ENCODE measurements around the gene ZNF235.
"Not testable (repeated sequence)": the region's sequence is repeated elsewhere in the genome, so short reads cannot be mapped to it uniquely, and the experiment has no call there.

Gene ZNF235

DNA sequence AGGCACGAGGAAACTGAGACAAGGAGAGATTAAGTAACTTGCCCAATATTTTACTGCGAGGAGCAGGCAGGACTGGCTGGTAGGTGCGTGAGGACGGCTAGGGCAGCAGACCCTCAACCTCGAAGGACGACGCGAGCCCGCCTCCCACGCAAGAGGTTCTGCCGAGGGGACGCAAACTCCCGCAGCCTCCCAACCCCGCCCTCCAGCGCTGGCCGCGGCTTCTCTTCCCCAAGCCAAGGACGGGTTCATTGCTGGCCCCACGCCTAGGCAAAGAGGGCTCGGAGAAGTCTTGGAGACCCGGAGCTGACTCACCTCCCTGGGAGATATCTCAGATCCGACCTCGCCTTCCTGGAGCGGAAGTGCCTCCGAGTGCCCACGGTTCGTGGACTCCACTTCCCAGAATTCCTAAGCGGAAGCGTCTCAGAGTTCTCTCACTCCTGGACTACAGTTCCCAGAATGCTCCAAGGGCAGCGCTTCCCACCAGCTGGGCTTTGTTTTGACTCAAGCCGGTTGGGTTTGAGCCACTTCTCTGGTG lies at the start of gene ZNF235:
ZNF235 (minus strand) TSS at position 367 of the 535 bp plus-strand sequence. CDS start 1,621 bp downstream, outside the sequence.
- peak; percentile 80 for DNase-seq (ENCODE audit: extremely low read depth, insufficient read length)
- H3K4me3 ChIP-seq (replicated peaks; ENCODE audit: low read depth, low read length), result peak within 1 kb of the TSS; percentile 97
- peaks cover 2% of the 10 kb centered on the region for H3K36me3 ChIP-seq (ENCODE audit: control insufficient read depth, insufficient read depth, low read length)
- no peaks in the 10 kb centered on the region for H3K27me3 ChIP-seq (replicated peaks; ENCODE audit: control insufficient read depth, insufficient read depth, low read length)
- TF ChIP-seq, protein P1, sequence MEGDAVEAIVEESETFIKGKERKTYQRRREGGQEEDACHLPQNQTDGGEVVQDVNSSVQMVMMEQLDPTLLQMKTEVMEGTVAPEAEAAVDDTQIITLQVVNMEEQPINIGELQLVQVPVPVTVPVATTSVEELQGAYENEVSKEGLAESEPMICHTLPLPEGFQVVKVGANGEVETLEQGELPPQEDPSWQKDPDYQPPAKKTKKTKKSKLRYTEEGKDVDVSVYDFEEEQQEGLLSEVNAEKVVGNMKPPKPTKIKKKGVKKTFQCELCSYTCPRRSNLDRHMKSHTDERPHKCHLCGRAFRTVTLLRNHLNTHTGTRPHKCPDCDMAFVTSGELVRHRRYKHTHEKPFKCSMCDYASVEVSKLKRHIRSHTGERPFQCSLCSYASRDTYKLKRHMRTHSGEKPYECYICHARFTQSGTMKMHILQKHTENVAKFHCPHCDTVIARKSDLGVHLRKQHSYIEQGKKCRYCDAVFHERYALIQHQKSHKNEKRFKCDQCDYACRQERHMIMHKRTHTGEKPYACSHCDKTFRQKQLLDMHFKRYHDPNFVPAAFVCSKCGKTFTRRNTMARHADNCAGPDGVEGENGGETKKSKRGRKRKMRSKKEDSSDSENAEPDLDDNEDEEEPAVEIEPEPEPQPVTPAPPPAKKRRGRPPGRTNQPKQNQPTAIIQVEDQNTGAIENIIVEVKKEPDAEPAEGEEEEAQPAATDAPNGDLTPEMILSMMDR (IDR thresholded peaks at IDR 0.05; ENCODE audit: insufficient read depth, low read length, poor library complexity, severe bottlenecking), result no peak

GRCh38 chr19:44346556-44346955 lies 41.7 kb upstream of the ZNF235 start:
- no peak overlapping the region for H3K4me3 ChIP-seq (replicated peaks; ENCODE audit: low read depth, low read length)
- TF ChIP-seq, protein P1 (IDR thresholded peaks at IDR 0.05; ENCODE audit: insufficient read depth, low read length, poor library complexity, severe bottlenecking), result no peak
- no peaks in the 10 kb centered on the region for H3K36me3 ChIP-seq (ENCODE audit: control insufficient read depth, insufficient read depth, low read length)
- H3K27me3 ChIP-seq (replicated peaks; ENCODE audit: control insufficient read depth, insufficient read depth, low read length), result no peaks in the 10 kb centered on the region
- DNase-seq (ENCODE audit: extremely low read depth, insufficient read length), result no peak

GRCh38 chr19:44345959-44346358 lies 41.1 kb upstream of the ZNF235 start:
- TF ChIP-seq, protein P1 (IDR thresholded peaks at IDR 0.05; ENCODE audit: insufficient read depth, low read length, poor library complexity, severe bottlenecking), result no peak
- DNase-seq (ENCODE audit: extremely low read depth, insufficient read length), result no peak
- Histone ChIP-seq H3K4me3 (replicated peaks; ENCODE audit: low read depth, low read length) (no peak overlapping the region), H3K27me3 (replicated peaks; ENCODE audit: control insufficient read depth, insufficient read depth, low read length) (no peaks in the 10 kb centered on the region), H3K36me3 (ENCODE audit: control insufficient read depth, insufficient read depth, low read length) (no peaks in the 10 kb centered on the region)

DNA sequence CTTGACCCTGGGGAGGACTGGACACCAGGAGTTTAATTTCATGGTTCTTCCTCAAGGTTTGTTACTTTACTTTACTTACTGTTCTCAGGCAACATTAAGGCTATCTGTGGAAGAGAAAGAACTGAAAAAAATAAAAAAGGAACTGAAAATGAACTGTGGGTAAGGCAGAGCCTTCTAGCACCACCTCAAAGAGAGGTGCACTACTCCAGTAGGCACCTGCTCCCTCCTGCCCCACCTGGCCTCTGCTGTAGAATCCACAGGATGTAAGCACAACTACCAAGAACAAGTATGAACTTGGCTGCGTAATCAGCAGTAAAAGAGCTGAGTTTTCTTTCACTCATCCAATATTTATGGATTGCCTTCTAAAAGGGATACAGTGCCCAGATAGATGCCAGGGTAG lies 39.4 kb upstream of the ZNF235 start:
- DNase-seq (ENCODE audit: extremely low read depth, insufficient read length), result no peak
- TF ChIP-seq, protein P1 (IDR thresholded peaks at IDR 0.05; ENCODE audit: insufficient read depth, low read length, poor library complexity, severe bottlenecking), result no peak
- H3K4me3 ChIP-seq (replicated peaks; ENCODE audit: low read depth, low read length), result no peak overlapping the region
- no peaks in the 10 kb centered on the region for H3K36me3 ChIP-seq (ENCODE audit: control insufficient read depth, insufficient read depth, low read length)
- H3K27me3 ChIP-seq (replicated peaks; ENCODE audit: control insufficient read depth, insufficient read depth, low read length), result no peaks in the 10 kb centered on the region

DNA sequence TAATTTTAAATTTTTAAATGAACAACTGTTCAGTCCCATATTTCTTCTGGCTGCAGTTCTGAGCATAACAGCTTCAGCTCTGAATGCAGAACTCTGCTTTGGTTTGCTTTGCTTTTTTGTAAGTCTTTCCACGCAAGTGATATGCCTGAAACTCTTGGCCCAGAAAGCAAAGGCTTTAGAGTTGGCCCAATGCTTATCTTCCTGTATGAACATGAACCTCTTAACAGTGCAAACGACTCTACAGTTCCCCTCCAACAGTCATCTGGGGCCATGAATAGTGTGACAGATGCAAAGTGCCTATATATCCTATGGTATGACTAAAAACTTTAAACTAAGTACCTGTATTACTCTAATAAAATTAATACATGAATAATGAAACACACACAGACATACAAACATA lies 37.0 kb upstream of the ZNF235 start:
- no peak for DNase-seq (ENCODE audit: extremely low read depth, insufficient read length)
- no peak overlapping the region for H3K4me3 ChIP-seq (replicated peaks; ENCODE audit: low read depth, low read length)
- H3K27me3 ChIP-seq (replicated peaks; ENCODE audit: control insufficient read depth, insufficient read depth, low read length), result no peaks in the 10 kb centered on the region
- H3K36me3 ChIP-seq (ENCODE audit: control insufficient read depth, insufficient read depth, low read length), result no peaks in the 10 kb centered on the region
- TF ChIP-seq, protein P1 (IDR thresholded peaks at IDR 0.05; ENCODE audit: insufficient read depth, low read length, poor library complexity, severe bottlenecking), result no peak

- H3K4me3 ChIP-seq (replicated peaks; ENCODE audit: low read depth, low read length); H3K36me3 ChIP-seq (ENCODE audit: control insufficient read depth, insufficient read depth, low read length); DNase-seq (ENCODE audit: extremely low read depth, insufficient read length); H3K27me3 ChIP-seq (replicated peaks; ENCODE audit: control insufficient read depth, insufficient read depth, low read length): not testable (repeated sequence)
Observed at GRCh38 chr19:44334639-44335038, 29.8 kb upstream of the ZNF235 start.

Measured in GM06990 (cell line).